ENCODE measurements around the gene LPCAT3.
"Not testable (repeated sequence)": the region's sequence is repeated elsewhere in the genome, so short reads cannot be mapped to it uniquely, and the experiment has no call there.

LPCAT3 gene, protein sequence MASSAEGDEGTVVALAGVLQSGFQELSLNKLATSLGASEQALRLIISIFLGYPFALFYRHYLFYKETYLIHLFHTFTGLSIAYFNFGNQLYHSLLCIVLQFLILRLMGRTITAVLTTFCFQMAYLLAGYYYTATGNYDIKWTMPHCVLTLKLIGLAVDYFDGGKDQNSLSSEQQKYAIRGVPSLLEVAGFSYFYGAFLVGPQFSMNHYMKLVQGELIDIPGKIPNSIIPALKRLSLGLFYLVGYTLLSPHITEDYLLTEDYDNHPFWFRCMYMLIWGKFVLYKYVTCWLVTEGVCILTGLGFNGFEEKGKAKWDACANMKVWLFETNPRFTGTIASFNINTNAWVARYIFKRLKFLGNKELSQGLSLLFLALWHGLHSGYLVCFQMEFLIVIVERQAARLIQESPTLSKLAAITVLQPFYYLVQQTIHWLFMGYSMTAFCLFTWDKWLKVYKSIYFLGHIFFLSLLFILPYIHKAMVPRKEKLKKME

DNA sequence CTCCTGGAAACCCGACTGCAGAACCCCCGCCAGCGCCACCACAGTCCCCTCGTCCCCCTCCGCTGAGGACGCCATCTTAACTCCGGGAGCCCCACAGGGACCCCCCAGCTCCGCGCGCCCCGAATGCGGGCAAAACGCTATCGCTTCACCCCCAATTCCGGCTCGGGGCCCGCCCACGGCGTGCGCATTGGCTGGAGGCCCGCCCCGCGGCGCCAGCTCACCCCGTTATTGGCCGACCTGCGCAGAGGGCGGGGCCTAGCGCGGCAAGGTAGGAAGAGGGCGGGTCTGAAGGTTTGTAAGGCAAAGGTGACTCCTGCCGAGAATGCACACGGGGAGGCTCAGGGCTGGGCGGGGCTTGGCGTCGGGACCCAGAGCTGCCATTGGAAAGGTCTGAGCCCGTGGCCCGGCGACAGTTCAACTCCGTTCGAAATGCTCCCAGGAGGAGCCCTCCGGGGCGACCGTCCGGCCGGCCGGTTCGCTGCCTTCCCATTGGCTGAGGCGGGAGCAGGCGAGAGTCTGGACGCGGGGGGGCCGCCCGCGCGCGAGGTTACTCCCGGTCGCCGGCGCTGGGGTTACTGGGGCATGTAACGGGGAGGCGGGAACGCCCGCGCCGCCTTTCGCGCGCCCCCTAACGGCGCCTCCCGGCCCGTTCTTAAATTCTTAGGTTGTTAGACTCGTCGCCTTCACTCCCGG lies at the start of gene LPCAT3:
TSS of gene LPCAT3 (minus strand) at position 127 of the 693 bp plus-strand sequence. CDS start at position 75, 52 bp downstream.
- DNase-seq (ENCODE audit: low read depth), result peak; percentile 96

DNA sequence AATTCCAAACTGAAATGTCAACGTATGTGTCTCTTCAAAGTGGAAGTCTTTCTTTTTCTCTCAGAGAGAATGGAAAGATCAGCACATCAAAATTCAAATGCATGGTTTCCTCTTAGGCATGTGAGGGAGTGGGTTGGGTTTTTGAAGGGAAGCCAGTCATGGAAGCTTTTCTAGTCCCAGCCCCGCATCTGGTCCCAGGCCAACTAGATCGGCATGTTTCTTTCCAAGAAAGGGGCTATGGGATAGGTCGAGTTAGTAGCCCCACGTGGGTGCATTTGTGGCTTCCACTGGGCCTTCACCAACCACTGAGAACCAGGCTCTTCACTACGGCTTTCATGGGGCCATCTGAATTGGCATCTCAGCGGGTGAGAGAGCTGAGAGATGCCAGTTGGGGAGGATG lies 48.8 kb upstream of the LPCAT3 start:
- no peak for DNase-seq (ENCODE audit: low read depth)

DNA sequence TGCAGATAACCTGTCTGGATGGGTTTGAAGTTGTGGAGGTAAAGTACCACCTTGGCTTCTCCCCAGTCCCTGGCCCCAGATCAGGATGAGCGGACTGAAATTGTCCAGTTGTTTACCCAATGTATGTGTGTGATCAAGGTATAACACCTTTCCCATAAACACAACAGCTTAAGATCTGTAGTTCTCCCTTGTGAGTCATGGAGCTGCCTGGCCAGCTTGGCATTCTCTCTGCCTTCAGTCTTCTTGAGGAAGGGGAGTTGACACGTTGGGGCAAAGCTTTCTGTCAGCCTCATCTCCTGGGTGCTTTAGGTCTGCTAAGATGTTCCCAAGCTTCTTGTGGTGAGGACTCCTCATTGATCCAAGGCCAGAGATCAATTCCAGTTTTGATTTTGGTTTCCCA lies 48.3 kb upstream of the LPCAT3 start:
- DNase-seq (ENCODE audit: low read depth), result no peak

DNA sequence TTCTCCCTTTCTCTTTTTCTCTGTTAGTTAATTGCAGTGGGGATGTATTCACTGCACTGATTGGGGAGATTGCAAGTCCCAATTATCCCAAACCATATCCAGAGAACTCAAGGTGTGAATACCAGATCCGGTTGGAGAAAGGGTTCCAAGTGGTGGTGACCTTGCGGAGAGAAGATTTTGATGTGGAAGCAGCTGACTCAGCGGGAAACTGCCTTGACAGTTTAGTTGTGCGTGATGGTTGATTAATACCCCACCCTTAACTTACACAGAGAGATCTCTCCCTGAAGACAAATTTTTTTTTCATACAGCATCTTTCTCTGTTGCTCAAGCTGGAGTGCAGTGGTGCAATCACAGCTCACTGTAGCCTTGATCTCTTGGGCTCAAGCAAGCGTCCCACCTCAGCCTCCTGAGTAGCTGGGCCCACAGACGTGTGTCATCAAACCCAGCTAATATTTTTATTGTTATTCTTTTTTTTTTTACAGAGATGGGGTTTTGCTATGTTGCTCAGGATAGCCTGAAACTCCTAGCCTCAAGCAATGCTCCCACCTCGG lies 46.9 kb upstream of the LPCAT3 start:
- no peak for DNase-seq (ENCODE audit: low read depth)

DNA sequence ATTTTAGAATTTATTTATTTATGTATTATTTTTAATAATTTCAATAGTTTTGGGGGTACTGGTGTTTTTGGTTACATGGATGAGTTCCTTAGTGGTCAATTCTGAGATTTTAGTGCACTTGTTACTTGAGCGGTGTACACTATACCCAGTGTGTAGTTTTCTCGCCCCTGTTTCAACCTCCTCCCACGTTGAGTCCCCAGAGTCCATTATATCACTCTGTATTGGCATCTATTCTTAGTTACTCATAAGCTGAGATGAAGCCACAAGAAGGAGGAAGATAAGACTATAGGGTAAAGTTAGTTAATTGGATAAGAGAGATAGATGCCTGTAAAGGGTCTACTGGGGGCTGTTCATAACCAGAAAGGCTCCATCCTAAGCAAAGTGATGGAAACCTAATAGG lies 46.2 kb upstream of the LPCAT3 start:
- DNase-seq (ENCODE audit: low read depth), result no peak

DNA sequence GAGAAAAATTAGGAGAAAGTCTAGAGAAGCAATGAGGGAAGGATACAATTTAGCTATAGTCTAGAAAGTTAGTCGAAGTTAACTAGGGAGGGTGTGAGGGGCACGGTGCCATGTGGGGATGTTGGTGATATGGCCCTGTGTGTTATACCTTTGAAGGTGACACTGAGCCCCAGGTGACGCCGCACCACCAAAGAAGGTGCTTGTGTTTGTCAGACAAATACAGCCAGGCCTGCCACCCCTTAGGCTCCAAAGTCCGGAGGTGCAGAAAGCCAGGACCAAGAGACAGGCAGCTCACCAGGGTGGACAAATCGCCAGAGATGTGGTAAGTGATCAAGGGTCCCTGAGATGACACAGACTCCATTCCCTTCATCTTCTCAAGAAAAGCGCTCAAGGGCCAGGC lies 43.3 kb upstream of the LPCAT3 start:
- DNase-seq (ENCODE audit: low read depth), result no peak

DNA sequence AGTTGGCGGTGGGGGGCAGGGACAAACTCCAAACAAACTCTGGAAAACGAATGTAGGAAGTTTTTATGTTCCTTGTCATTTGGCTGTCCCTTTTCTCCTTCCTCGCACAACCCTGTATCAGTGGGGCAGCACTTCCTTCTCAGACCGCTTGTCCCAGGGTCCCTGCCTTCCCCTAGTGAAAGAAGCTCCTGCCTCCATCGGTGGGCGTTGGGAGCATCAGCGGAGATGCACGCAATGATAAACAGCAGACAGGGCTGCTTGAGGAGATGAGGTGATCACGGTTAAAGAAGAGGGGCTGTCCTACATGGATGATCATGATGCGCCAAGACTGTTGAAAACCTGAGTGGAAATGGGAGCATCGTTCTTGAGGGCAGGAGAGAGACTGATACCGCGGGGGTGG lies 42.9 kb upstream of the LPCAT3 start:
- no peak for DNase-seq (ENCODE audit: low read depth)

DNA sequence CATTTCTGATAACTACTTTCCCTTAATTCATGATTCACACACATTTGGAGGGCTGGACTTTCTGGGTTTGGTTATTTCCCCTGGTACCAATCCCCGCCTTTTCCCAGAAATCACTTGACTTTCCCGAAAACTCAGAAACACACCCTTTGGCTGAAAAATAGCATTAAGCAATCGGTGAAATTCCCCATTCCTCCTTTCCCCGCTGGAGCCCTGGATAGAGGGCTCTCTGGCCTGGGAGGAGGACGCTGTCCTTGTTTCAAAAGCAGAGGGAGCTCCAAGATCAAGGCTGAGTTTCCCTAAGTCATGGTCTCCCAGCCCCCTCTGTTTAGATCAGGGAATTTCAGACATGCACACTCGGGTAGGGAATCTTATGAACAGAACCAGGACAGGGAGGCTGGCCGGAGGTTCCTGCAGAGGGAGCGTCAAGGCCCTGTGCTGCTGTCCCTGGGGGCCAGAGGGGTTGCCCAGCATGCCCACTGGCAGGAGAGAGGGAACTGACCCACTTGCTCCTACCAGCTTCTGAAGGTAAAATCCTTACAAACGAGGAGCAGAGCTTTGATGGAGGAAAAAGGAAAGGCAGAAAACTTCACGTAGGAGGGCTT lies 42.2 kb upstream of the LPCAT3 start, which contains the start of gene C1S:
TSS of gene C1S (plus strand) at position 366 of the 602 bp plus-strand sequence. CDS start 1,195 bp downstream, outside the sequence.
- DNase-seq (ENCODE audit: low read depth), result no peak

DNA sequence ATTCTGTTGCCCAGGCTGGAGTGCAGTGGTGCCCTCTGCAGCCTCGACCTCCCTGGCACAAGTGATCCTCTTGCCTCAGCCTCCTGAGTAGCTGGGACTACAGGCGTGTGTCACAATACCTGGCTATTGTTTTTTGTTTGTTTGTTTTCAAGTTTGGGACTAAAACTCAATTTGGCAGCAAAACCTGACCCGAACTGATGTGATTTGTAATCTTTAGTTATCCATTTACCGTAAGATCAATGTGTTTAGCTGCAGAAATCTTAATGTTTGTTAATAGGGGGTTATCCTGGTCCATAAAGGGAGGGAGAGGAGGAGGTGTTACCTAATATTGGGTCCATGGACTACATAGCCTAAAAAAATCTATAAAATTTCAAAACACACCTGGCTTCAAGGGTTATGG lies 41.5 kb upstream of the LPCAT3 start:
- no peak for DNase-seq (ENCODE audit: low read depth)

DNA sequence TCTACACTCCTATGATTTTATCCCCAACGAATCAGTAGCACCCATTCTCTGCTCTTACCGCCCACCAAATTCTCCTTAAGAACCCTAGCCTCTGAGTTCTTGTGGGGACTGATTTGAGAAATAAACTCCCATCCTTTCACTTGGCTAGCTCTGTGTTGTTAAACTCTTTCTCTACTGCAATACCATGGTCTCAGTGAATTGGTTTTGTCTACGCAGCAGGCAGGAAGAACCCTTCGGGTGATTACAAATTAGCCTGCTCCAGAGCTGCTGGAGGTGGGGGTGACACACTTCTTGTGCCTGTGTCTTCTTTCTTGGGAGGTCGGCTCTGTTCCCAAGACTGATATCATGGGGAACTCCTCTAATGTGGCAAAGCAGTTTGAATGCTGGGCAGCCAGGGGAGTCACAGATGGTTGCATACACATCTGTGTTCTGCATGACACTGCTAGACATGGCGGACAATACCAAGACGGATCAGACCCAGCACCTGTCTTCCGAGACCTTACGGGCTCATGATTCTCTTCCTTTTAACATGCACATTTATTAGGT lies 40.6 kb upstream of the LPCAT3 start:
- no peak for DNase-seq (ENCODE audit: low read depth)

DNA sequence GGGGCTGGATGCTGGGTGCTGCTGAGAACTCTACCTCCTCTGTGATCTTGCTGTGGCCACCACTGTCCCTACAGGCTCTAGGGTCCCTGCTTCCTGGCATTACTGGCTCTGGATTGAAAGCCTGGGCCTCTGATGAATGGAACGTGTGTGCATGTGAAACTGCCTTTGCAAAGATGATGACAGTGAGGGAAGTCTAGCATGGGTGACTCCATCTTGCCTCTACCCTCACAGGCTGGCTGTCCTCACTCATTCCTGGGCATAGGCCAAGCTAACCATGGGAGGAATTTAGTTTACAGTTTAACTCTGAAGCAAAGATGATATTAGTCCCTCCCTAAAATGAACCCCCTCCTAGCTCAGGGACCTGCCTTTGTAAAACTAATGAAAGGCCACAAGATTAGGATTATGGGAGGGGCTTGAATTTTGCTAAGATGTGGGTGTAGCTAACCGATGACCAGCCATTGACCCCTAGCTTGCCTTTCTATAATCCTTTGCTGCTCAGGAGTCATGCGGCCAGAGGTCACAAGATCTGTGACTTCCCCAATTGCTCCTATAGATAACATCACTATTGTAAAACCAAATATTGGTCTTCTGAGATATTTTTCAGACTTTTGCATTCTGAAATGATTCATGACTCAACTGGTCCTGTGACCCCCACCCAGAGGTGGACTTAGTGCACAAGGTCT lies 40.0 kb upstream of the LPCAT3 start:
- no peak for DNase-seq (ENCODE audit: low read depth)

DNA sequence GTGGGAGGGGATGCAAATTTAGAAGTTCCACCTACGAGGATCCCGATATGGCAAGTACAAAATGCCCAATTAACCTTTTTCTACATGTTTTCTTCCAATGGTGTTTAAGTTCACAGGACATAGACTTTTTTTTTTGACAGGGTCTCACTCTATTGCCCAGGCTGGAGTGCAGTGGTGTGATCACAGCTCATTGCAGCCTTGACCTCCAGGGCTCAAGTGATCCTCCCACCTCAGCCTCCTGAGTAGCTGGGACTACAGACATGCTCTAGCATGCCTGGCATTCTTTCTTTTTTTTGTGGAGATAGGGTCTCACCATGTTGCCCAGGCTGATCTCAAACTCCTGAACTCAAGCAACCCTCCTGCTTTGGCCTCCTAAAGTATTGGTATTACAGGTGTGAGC lies 37.5 kb upstream of the LPCAT3 start:
- DNase-seq (ENCODE audit: low read depth), result not testable (repeated sequence)

DNA sequence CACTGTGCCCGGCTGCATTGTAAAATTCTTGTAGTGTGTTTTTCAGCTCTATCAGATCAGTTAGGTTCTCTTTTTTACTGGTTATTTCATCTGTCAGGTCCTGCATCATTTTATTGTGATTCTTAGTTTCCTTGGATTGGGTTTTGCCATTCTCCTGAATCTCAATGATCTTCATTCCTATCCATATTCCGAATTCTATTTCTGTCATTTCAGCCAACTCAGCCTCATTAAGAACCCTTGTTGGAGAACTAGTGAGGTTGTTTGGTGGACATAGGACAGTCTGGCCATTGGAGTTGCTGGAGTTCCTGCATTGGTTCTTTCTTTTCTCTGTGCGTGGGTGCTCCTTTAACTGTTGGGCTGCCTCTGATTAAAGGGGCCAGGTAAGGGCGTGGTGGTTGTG lies 36.6 kb upstream of the LPCAT3 start:
- DNase-seq (ENCODE audit: low read depth), result no peak

DNA sequence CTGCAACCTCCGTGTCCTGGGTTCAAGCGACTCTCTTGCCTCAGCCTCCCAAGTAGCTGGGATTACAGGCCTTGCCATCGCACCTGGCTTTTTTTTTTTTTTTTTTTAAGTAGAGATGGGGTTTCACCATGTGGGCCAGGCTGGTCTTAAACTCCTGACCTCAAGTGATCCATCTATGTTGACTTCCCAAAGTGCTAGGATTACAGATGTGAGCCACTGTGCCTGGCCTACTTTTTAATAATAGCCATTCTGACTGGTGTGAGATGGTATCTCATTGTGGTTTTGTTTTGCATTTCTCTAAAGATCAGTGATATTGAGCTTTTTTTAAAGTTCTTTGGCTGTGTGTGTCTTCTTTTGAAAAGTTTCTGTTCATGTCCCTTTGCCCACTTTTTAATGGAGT lies 31.7 kb upstream of the LPCAT3 start:
- DNase-seq (ENCODE audit: low read depth), result not testable (repeated sequence)

DNA sequence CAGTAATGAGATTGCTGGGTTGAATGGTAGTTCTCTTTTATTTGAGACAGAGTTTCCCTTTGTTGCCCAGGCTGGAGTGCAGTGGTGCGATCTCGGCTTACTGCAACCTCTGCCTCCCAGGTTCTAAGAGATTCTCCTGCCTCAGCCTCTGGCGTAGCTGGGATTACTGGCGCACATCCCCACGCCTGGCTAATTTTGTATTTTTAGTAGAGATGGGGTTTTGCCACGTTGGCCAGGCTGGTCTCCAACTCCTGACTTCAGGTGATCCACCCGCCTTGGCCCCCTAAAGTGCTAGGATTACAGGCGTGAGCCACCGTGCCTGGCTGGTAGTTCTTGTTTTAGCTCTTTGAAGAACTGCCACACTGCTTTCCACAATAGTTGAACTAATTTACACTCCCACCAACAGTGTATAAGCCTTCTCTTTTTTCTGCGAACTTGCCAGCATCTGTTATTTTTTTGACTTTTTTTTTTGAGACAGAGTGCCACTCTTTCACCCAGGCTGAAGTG lies 31.2 kb upstream of the LPCAT3 start:
- DNase-seq (ENCODE audit: low read depth), result not testable (repeated sequence)

DNA sequence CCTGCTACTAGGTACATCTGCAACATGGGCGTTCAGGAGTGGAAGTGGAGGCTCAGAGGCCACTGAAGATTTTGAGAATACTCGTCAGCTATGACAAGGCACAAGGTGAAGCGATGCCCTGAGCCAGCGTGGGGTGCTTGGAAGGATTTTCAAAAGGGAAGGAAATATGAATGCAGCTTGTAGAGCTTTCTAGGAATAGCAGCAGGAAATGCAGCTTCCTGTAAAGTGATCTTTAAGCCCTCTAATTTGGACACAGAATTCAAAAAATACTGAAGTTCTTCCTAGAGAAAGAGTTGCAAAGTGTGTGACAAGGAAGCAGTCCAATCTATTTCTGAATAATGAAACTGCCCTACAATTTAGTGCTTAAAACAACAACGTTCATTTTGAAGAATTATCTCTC lies 29.0 kb upstream of the LPCAT3 start:
- no peak for DNase-seq (ENCODE audit: low read depth)

DNA sequence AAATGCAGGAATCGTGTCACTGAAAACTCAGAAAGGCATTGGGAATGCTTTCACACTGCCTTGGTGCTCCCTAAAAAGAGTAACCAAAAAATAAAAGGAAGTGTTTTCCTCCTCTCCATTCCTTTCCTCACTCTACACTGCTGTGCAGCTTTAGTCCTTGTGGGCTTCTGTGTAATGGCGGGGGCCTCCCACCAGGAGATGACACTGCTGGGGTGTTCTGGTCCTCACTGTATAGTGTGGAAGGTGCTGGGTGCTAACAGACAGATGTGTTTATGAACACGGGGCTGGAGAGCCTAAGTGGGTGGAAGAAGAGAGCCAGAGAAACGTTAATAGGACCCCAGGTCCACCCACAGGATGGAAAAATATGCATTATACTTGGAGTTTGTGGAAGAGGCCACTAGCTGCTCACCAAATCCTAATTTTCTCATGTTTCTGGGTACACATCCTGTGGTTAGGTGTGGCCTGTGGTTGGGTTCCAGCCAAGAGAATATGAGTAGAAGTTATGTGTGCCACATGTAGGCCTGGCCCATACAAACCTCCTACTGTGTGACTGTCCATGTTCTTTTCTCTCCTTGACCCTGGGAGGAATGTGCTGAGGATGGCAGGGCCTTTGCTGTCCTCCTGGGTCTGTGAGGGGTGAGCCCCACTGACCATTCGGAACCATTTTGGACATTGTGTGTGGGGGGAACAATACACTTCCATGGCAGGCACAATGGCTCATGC lies 28.3 kb upstream of the LPCAT3 start:
- DNase-seq (ENCODE audit: low read depth), result no peak

DNA sequence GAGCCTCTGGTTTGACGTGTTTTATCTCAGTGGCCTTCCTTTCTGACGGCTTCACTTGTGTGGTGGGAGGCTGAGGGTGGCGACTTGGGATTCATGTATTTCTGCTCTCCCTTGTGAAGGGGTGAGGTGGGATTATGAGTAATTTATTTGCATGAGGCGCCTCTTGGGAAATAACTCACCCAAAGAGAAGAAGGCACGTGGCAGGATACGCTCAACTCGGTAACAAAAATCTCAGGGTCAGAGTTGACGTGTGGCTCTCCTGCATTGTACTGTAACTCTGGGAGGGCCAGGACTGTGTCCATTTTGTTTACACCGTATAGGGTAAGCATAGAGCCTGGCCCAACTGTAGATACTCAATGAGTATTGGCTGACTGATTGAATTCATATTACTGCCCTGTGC lies 27.6 kb upstream of the LPCAT3 start:
- no peak for DNase-seq (ENCODE audit: low read depth)

DNA sequence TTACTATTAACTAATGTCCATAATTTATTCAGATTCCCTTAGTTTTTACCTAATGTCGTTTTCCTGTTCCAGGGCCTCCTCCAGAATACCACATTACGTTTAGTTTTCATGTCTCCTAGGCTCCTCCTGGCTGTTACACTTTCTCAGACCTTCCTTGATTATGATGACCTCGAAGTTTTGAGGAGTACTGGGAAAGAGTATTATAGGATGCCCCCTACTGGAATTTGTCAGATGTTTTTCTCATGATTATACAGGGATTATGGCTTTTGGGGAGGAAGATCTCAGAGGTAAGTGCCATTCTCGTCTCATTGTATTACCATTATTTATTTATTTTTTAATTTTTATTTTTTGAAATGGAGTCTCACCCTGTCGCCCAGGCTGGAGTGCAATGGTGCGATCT lies 24.6 kb upstream of the LPCAT3 start:
- no peak for DNase-seq (ENCODE audit: low read depth)

DNA sequence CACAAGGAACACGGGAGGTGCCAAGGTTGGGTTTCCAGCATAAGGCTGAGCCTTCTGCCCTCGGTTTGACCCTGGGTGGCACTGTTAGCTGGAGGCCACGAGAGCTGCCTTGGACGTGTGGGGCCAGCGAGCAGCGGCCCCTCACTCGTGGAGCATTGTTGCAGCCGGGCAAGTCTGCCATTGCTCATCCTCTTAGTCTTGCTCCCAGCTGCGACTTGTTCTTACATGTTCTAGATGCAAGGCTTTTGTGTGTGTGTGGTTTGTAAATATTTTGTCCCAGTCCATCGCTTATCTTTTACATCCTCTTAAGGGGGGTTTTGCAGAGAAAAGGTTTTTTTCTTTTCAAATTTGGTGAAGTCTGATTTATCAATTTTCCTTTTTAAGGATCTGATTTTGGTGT lies 21.1 kb upstream of the LPCAT3 start:
- no peak for DNase-seq (ENCODE audit: low read depth)

DNA sequence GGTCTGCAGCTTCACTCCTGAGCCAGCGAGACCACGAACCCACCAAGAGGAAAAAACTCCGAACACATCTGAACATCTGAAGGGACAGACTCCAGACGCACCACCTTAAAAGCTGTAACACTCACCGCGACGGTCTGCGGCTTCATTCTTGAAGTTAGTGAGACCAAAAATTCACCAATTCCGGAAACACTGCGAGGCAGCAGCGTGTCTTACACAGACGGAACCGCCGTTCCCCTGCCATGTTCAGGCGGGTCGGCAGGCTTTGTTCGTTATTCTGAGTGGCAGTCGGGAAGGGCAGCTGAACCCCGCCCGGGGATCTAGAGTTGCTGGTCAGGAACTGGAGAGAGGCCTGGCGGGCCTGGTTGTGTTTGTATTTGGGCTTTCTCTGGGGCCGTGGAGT lies 20.3 kb upstream of the LPCAT3 start:
- DNase-seq (ENCODE audit: low read depth), result no peak
